IPS-NIHi7 (cell line): Measurements from ENCODE around the gene VWA3A.
"Not testable (repeated sequence)": the region's sequence is repeated elsewhere in the genome, so short reads cannot be mapped to it uniquely, and the experiment has no call there.

Experiments
- DNase-seq: peaks from one replicate; pipeline ENCODE4 v3.0.0; 2012; ENCODE audit warnings: mixed read lengths; ENCODE audit errors: extremely low spot score

VWA3A gene, protein sequence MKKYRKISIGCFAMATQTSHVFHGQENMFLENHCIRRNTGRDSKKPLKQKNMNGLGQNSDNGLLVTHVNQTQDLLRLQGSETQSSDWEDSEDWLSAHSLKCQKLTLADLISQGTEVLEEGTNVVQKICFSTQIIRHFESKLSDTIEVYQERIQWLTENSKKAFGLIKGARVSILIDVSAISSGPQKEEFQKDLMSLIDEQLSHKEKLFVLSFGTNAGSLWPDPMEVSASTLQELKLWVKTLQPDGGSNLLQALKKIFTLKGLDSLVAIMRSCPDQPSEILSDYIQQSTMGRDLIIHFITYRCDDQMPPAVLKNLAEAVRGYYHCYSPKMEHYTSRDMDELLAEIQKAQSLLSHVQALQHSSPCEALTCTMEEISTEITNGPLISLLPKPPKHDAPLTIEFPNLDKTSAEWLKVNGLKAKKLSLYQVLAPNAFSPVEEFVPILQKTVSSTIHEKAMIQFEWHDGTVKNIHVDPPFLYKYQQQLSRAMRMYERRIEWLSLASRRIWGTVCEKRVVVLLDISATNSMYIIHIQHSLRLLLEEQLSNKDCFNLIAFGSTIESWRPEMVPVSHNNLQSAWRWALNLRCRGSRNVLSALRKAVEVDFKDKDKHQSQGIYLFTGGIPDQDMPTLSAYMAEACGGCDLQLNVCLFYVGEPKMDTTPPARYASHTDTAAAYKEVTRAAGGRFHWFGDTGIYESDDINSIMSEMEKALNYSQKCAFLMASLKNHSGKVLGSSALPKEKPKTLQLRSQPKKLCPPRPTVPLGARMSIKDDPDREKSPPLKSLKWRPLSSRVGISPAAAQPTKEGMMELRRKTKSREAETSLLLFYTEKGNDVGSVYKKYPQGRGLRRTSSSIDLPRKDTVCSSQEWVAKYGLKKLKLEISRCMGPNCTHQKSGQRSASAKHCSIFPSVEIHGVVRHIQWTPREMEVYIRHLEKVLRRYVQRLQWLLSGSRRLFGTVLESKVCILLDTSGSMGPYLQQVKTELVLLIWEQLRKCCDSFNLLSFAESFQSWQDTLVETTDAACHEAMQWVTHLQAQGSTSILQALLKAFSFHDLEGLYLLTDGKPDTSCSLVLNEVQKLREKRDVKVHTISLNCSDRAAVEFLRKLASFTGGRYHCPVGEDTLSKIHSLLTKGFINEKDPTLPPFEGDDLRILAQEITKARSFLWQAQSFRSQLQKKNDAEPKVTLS

DNA sequence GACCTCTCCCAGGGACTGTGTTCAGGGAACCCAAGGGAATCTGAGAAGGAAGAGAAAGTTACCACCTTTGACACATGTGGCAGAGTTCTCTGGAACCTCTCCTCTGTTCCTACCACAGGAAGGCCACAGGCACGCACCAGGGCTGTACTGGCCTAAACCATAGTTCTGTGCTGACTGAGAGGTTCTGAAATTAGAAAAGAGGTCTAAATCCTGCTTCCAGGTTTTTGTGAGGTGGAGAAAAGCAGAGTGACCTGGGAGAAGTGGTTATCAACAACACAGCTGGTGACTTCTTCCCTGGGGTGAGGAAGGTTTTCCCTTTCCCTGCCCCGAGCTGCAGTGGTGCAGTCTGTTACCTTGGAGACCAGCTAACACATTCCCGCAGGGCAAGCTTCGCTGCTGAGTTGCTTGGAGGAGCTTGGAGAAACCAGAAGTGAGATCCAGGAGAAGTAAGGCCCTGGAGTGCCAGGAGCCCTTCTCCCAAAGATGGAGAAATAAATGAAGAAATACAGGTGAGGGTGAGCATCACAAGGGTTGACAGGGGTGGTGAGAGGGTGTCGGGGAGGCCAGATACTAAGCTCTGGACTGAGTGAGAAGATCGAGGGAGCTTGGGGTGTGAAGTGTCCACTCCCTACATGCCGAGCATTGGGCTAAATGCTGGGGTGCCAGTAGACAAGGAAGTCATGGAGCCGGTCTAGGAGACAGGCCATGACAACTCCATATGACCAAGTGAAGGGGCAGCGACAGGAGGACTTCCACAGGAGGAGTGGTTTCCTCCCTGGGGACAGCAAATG lies at the start of gene VWA3A:
Gene VWA3A (plus strand): TSS at position 399 of the 791 bp plus-strand sequence. CDS start 97 bp downstream, at position 496.
- peak; percentile 79 for DNase-seq

DNA sequence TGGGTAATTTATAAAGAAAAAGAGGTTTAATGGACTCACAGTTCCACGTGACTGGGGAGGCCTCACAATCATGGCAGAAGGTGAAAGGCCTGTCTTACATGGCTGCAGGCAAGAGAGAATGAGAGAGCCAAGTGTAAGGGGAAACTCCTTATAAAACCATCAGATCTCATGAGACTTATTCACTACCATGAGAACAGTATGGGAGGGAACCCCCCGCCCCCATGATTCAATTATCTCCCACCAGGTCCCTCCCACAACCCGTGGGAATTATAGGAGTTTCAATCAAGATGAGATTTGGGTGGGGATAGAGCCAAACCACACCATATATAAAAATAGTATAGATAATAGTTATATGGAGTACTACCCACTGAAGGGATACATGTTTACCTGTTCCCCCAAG lies 48.5 kb upstream of the VWA3A start:
- DNase-seq: not testable (repeated sequence)

GRCh38 chr16:22045888-22046287 lies 46.5 kb upstream of the VWA3A start:
- not testable (repeated sequence) for DNase-seq

- DNase-seq: no peak
Measured at GRCh38 chr16:22050963-22051362, 41.4 kb upstream of the VWA3A start.

DNA sequence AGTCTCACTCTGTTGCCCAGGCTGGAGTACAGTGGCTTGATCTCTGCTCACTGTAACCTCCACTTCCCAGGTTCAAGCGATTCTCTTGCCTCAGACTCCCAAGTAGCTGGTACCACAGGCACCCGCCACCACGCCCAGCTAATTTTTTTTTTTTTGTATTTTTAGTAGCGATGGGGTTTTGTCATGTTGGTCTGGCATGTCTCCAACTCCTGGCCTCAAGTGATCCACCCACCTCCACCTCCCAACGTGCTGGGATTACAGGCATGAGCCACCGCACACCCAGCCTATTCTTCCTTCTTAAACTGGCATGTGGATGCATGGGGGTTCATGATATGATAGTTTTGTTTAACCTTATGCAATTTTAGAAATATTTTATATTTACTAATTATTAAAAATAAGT lies 39.4 kb upstream of the VWA3A start:
- no peak for DNase-seq

GRCh38 chr16:22053921-22054341 lies 38.4 kb upstream of the VWA3A start:
- DNase-seq: no peak

DNA sequence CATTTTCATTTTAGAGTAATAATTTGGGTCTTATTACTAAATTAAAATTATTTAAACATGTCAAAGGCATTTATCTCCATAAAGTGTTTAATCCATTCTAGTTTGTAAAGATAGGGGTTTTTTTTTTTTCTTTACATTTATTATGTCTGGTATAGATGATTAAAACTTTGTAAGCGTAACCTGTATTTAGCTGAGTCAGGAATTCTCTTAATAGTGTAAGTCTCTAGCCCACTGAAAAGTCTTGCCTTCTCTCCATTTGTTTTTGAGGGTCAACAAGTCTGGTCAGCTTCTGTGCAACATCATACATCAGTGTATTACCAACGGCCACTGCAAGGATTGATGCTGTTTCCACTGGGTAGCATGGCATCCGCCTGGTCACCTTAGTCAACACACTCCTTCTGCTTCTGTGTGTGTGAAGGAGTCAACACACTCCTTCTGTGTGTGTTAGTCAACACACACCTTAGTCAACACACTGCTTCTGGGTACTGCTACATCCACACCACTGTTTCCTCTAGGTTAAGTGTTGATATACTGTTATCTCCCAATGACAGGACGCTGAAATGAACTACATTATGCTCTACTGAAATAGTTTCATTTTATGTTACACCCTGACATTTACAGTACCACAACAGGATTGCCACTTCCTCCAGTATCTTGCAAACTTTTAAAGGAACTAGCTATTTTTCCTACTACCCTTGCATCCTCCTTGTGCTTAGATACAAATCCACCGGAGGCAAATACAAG lies 37.3 kb upstream of the VWA3A start:
- no peak for DNase-seq

- peak; percentile 71 for DNase-seq
Measured at GRCh38 chr16:22055881-22056280, 36.5 kb upstream of the VWA3A start.

- DNase-seq: no peak
Measured at GRCh38 chr16:22063888-22064467, 28.4 kb upstream of the VWA3A start.

GRCh38 chr16:22065252-22065651 lies 27.1 kb upstream of the VWA3A start:
- no peak for DNase-seq

- DNase-seq: no peak
Measured at GRCh38 chr16:22070361-22071330, 21.7 kb upstream of the VWA3A start.

DNA sequence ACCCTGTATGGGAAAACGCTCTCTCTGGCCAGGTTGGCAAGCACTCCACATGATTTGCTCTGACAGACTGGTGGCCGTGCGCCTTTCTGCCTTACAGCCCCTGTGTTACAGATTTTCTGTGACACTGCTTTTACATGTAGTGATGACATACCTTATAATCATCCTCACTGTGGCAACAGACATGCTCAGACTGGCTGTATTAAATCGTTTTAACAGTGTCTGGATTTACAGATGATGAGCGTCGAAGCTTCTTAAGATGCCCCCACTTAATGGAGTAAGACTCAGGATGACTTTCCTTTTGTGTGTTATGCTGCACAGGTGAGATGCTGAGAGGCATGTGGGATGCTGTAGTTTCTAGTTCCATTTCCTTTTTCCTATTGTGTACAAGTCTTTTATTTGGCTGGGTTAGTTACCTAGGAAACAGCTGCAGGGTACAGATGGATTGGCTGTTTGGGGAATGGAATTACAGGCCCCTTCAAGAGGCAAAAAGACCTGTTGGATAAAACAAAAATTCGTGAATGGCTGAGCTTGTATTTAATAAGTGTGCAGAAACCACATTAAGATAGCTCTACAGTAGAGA lies 20.9 kb upstream of the VWA3A start:
- DNase-seq: no peak

DNA sequence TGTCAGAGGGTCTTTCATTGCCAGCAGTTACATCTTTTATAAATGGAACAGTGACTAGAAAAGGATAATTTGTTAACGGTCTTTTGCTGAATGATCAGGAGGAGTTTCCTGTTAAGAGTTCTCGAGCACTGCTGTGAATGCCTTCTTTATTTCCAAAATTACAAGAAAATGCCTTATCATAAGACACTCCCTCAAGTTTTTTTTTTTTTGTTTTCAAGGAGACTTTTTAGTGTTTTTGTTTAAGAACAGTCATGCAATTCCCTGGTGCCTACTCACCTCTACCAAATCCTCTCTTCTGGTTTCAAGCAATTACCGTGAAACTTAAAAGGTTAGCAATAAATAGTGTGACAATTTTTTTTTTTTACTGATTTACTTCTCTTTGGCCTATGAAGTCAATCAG lies 19.0 kb upstream of the VWA3A start:
- DNase-seq: no peak

- no peak for DNase-seq
Measured at GRCh38 chr16:22075043-22075757, 17.1 kb upstream of the VWA3A start.

GRCh38 chr16:22075776-22076175 lies 16.6 kb upstream of the VWA3A start:
- no peak for DNase-seq

GRCh38 chr16:22077700-22078313 lies 14.5 kb upstream of the VWA3A start:
- DNase-seq: peak; percentile 79

DNA sequence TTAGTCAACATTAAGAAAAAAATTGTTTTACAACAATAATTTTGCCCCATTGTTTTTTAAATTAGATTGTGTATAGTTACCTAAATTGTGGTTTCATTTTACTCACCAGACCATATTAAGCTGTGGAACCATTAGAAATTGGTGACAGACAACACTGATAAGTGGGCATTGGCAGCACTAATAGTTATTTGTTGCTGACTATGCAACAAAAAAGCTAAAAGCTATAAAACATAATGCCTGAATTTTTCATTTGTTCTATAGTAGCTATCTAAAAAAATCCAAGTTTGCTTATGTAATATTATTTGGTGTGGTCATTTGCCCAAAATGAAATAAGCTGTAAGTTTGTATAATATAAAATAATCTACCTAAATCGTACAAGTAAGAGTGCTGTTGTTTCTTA lies 13.7 kb upstream of the VWA3A start:
- no peak for DNase-seq

GRCh38 chr16:22081050-22081449 lies 11.3 kb upstream of the VWA3A start:
- DNase-seq: no peak
